ENCODE data around the gene CRYBG1.

CRYBG1 gene

DNA sequence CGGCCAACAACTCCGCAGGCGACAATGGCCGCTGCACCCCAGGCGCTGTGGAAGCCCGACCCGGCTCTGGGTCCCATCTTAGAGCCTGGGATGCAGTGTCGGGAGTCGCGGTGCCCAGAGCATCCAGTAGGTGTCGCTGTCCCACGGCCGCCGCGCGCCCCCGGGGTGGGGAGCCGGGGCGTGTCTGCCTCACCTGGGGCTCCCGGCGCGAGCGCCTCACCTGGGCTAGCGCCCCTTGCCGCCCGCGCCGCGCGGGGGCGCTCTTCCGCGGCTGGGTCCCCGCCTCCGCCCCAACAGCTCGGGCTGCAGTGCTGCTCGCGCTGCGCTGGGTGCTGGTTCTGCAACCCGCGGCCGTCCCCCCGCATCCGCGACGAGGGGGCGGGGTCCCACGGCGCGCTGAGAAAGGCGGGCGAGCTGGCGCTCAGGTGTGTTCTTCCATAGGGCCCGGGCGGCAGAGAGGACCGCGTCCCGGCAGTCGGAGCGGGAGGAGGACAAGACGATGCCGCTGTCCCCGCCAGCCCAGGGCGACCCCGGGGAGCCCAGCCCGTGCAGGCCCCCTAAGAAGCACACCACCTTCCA lies at the start of gene CRYBG1:
CRYBG1 (plus strand) TSS at position 308 of the 579 bp plus-strand sequence; CDS start at position 500, 192 bp downstream.
- peak; percentile 85 for DNase-seq

- no peak for DNase-seq
Observed at GRCh38 chr6:106315765-106316374, 44.6 kb upstream of the CRYBG1 start.

- DNase-seq = no peak
Observed at GRCh38 chr6:106316375-106316766, 44.1 kb upstream of the CRYBG1 start.

GRCh38 chr6:106318061-106318460 lies 42.5 kb upstream of the CRYBG1 start:
- DNase-seq = no peak

GRCh38 chr6:106318851-106319250 lies 41.7 kb upstream of the CRYBG1 start:
- no peak for DNase-seq

DNA sequence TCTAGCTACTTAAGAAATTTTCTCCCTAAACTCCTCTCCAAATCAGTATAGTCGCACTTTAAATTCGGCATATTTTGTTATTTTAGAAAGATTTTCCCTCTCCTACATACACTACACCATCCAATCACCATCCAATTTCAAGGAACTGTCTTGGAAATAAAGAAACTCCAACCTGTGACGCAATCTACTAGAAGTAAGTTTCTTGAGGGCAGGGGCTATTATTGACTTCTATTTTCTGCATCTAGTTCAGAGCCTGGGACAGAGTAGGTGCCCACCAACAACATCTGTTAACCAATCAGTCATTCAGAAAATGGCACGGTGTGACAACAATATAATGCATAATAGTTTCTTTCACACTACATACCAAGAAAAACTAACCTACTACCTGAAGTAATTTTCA lies 38.6 kb upstream of the CRYBG1 start:
- no peak for DNase-seq

DNA sequence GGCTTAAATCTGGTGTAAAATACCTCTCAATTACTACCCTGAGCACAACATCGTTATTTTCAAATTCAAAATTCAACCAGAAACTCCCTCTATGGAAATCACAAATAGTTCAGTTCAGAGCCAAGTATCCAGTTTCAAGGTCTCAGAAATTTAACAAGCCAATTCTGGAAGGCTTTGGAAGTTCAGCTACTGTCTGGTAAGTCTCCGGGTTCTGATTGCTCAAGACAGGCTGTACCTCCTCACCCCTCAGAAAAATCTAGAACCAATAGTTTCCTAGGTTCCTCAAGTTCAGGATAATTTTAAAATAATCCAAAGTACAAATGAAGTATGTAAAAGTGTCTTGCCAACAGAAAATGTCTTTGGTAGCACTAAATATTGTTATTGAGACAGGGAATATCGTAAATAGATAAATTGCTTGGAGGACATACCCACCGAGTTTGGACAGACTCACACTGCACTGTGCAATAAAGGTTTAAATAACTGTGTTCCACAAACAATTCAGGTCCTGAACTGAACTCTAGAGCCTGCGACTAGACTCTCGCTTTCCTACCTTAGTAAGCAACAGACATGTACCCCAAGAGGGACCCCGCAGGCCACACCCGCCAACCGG lies 35.7 kb upstream of the CRYBG1 start:
- no peak for DNase-seq

GRCh38 chr6:106325336-106326178 lies 35.0 kb upstream of the CRYBG1 start, which contains the start of gene ATG5:
Gene ATG5 (minus strand): TSS chr6:106325760. CDS start chr6:106316208, 9,552 bp downstream.
- peak; percentile 100 for DNase-seq

DNA sequence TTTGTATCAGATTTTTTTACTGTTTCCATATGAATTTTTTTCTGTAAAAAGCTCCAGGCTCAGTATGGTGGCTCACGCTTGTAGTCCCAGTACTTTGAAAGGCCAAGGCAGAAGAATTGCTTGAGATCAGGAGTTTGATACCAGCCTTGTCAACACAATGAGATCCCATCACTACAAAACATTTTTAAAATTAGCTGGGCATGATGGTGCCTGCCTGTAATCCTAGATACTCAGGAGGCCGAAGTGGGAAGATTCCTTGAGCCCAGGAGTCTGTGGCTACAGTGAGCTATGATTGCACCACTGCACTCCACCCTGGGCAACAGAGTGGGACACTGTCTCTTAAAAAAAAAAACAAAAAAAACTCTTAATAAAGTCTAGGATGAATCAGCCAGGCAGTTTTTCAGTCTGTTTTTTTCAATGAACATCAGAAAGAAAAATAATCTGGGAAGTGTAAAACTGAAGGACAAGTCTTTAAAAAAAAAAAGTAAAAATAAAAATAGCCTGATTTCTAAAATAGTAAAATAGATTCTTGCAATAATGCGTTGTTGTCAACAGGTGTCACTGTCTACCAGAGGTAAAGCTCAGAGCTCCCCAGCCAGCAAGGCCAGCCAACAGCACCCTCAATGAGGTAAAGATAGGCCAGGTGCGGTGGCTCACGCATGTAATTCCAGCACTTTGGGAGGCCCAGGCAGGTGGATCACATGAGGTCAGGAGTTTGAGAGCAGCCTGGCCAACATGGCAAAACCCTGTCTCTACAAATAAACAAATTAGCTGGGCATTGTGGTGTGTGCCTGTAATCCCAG lies 25.7 kb upstream of the CRYBG1 start:
- peak; percentile 48 for DNase-seq

DNA sequence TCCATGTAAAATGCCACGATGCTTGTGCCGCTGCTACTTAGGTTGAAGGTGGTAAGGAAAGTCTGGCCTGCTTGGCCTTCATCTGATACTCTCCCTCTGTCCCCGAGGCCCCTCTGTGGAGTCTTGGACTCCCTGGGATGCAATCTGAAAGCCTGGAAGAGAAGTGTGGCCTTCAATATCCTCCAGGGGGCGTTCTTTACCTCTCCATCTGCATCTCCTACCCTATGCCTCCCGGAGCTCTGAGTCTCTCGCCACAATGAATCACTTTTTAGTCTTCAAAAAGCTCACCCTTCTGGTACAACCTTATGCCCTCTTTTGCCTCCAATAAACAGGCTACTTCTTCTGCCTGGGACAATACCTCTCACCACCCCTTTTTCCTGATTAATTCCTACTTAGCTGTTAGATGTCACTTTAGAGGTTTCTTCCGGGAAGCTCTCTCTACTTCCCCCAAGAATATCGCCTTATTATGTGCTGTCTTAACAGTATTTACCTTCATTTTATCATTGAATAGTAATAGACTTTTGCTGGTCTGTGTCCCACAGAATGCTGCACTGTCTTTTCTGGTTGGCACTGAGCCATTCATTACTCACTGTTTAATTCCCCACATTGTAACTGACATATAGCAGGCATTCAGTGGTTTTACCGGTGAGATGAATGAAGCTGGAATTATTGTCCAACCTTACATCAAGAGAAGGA lies 21.0 kb upstream of the CRYBG1 start:
- peak; percentile 32 for DNase-seq

GRCh38 chr6:106347219-106347618 lies 13.3 kb upstream of the CRYBG1 start:
- DNase-seq = no peak

DNA sequence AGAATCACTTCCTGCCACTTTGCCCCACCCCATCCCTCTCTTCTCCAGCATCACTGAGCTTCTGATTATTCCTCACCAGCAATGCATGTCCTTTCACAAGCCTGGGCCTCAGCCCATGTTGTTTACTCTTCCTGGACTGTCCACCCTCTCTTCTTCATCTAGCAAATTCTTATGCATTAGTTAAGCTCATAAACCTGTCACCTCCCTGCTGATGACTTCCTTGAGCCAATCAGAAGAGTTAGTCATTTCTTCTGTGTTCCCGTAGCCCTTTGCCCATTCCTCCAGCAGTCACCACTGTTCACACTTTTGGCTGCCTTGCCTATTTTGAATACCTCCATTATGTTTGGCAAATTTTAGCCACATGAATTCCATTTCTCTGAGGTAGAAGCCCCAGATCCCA lies 4.1 kb upstream of the CRYBG1 start:
- DNase-seq = no peak

GRCh38 chr6:106359959-106360409 lies 533 bp upstream of the CRYBG1 start:
- DNase-seq = no peak

DNA sequence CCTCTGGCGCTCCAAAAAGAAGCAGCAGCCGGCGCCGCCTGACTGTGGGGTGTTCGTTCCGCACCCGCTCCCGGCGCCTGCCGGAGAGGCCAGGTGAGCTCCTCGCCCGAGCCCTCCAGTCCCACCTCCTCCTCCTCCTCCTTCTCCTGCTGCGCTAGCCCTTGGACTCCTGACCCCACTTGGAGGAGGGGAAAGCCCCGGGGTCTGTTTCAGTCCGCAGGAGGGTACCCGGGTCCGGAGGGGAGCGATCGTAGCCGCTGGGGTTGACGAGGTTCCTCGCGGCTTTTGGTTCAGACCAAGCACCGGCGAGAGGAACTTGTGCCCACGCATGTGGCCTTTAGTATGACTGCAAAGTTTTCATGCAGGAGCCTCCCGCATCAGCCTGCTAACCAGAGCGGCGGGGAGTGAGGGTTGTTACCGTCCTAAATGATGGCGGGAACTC lies 493 bp downstream of the CRYBG1 start:
- no peak for DNase-seq

DNA sequence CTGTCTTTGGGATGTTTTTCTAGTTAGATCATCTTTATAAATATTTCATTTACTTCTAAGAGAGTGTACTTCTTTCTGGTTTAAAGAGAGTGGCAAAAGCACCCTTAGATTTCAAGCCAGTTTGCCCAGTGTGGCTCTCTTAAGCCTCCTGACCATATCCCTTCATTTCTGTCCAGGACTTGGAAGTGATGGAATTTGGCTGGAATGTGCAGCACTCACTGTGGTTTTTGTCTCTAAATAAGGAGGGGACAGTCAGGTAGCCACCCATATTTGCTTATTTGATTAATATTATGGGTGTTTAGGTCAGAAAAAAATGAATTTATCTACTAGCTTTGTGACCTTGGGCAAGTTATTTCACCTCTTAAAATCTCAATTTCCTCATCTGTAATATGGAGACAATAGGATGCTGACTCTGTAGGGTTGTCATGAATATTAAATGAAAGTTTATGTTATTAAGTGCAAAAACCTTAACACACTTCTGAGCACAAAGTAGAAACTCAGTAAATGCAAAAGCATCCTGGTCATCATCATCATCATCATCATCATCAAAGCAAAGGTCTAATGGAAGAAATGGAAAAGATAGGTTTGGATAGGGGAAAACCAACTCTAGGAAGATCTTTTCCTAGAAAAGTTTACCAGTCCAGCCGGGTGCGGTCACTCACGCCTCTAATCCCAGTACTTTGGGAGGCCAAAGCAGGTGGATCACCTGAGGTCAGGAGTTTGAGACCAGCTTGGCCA lies 3.1 kb downstream of the CRYBG1 start:
- no peak for DNase-seq

GRCh38 chr6:106369739-106370138 lies 9.2 kb downstream of the CRYBG1 start:
- DNase-seq = no peak

- no peak for DNase-seq
Observed at GRCh38 chr6:106370639-106371038, 10.1 kb downstream of the CRYBG1 start.

DNA sequence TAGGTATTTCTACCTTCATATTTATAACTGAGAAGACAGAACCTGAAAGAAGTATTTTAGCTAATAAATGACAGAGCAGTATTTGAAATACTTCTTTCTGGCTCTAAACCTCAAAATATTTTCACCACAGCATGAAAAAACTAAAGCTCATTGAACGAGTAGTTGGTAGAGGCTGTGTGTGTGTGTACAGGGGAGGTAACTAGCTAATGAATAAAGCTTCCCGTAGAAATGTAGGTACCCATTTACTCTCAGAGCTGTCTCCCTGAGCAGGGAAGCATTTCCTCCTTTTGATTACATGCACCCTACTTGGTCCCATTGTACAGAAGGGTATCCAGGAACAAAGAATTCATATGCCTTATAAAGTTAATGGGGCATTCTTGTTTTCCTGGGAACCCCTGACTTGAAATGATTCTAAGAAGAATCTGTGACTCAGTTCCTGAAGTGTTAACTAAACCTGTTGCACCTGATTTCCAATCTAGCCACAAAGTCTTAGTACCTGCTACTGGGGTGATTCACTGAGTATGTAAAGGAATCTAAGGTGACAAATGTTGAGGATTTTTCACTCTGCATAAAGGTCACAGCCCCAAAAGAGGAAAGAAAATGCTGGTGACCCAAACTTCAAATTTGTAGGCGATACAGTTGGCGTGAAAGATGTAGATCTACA lies 12.5 kb downstream of the CRYBG1 start:
- no peak for DNase-seq

DNA sequence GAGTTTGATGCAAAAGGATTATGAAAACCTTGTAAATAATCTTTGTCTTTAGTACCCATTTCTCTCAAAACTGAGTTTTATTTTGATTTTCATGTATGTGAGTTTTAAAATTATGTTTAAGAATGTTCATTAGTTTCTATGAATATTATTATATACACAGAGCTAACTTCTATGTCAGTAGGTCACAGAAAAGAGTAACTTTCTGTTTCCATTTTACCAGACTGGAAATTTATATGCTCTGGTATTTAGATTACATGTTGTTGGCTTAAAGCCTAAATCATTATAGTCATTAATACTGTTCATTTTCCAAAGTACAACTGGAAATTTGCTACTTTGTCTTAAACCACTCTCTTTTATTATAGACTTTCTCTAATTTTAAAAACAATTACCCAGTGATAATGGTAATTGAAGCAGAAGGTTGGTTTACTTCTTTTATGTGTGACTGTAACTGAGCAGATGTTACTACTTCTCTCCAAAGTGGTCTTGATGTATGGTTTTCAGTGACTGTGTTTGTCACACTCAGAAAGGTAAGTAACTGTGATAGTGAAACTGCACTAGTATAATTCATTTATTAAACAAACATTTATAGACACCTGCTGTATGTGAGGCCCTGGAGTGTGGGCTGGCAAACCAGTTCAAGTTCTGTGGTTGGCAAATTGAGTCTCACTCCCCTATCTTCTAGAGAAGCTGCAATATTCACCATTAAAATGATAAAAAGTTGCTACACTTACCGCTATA lies 13.2 kb downstream of the CRYBG1 start:
- no peak for DNase-seq

- DNase-seq = no peak
Observed at GRCh38 chr6:106377061-106377540, 16.6 kb downstream of the CRYBG1 start.

All from activated T-cell treated with anti-CD3 and anti-CD28 coated beads, Interleukin-2, amount 50 U/mL, for 1 hour (primary cell).